ENCODE results near the gene ZCCHC14.

Gene ZCCHC14

GRCh38 chr16:87409153-87409552, 83.7 kb downstream of the ZCCHC14 start:
- Histone ChIP-seq H2BK12ac (ENCODE audit: low read length) (no peak overlapping the region), H3K9ac (ENCODE audit: low read length) (no peak overlapping the region), H3K36me3 (ENCODE audit: control insufficient read depth in 1 of 2, insufficient read depth in 2 of 2, low read length in 2 of 2) (peaks cover 55 to 68% of the 10 kb centered on the region in 2 experiments), H2BK120ac (ENCODE audit: insufficient read depth, low read length, poor library complexity) (no peak overlapping the region), H4K12ac (ENCODE audit: low read depth, low read length) (no peak overlapping the region), H3K79me1 (ENCODE audit: low read length) (no peaks in the 10 kb centered on the region), H3K23ac (ENCODE audit: low read length) (no peak overlapping the region), H2AFZ (ENCODE audit: insufficient read depth, low read length, poor library complexity) (no peak overlapping the region), H3K4me2 (ENCODE audit: low read length) (no peak overlapping the region), H3K4me1 (ENCODE audit: control insufficient read depth in 1 of 2, insufficient read depth in 2 of 2, low read length in 2 of 2) (no peaks in the 10 kb centered on the region), H2AK5ac (ENCODE audit: low read length) (no peak overlapping the region), H4K91ac (ENCODE audit: low read depth, low read length) (no peak overlapping the region), H3K4ac (ENCODE audit: low read depth, low read length) (no peak overlapping the region), H3K4me3 (ENCODE audit: low read depth, low read length) (no peak overlapping the region), H2BK5ac (ENCODE audit: low read depth, low read length, poor library complexity) (no peak overlapping the region), H3K14ac (ENCODE audit: low read length) (no peak overlapping the region), H3K79me2 (ENCODE audit: control insufficient read depth, insufficient read depth, low read length, poor library complexity) (no peaks in the 10 kb centered on the region), H3K18ac (ENCODE audit: low read length) (no peak overlapping the region), H3K27ac (ENCODE audit: low read depth, low read length) (no peak overlapping the region), H3K9me3 (ENCODE audit: insufficient read depth, low read depth, low read length) (no peaks in the 10 kb centered on the region), H4K8ac (ENCODE audit: low read depth, low read length) (no peak overlapping the region), H3K27me3 (ENCODE audit: insufficient read depth, low read length) (no peaks in the 10 kb centered on the region)
- WGBS (ENCODE audit: extremely low coverage, insufficient coverage, insufficient read length): no CpG with 5 or more reads among the region's 13 CpGs
- DNase-seq: no peak

GRCh38 chr16:87407511-87408112, 85.2 kb downstream of the ZCCHC14 start:
- Histone ChIP-seq H2AFZ (ENCODE audit: insufficient read depth, low read length, poor library complexity) (no peak overlapping the region), H3K79me2 (ENCODE audit: control insufficient read depth, insufficient read depth, low read length, poor library complexity) (no peaks in the 10 kb centered on the region), H3K9ac (ENCODE audit: low read length) (no peak overlapping the region), H3K27ac (ENCODE audit: low read depth, low read length) (no peak overlapping the region), H4K91ac (ENCODE audit: low read depth, low read length) (no peak overlapping the region), H2BK12ac (ENCODE audit: low read length) (no peak overlapping the region), H3K36me3 (ENCODE audit: control insufficient read depth in 1 of 2, insufficient read depth in 2 of 2, low read length in 2 of 2) (peaks cover 47 to 63% of the 10 kb centered on the region in 2 experiments), H2BK120ac (ENCODE audit: insufficient read depth, low read length, poor library complexity) (no peak overlapping the region), H4K8ac (ENCODE audit: low read depth, low read length) (no peak overlapping the region), H3K4me1 (ENCODE audit: control insufficient read depth in 1 of 2, insufficient read depth in 2 of 2, low read length in 2 of 2) (no peaks in the 10 kb centered on the region), H3K27me3 (ENCODE audit: insufficient read depth, low read length) (no peaks in the 10 kb centered on the region), H3K23ac (ENCODE audit: low read length) (no peak overlapping the region), H3K18ac (ENCODE audit: low read length) (no peak overlapping the region), H2BK5ac (ENCODE audit: low read depth, low read length, poor library complexity) (no peak overlapping the region), H3K4ac (ENCODE audit: low read depth, low read length) (no peak overlapping the region), H3K14ac (ENCODE audit: low read length) (no peak overlapping the region), H2AK5ac (ENCODE audit: low read length) (no peak overlapping the region), H3K79me1 (ENCODE audit: low read length) (no peaks in the 10 kb centered on the region), H4K12ac (ENCODE audit: low read depth, low read length) (no peak overlapping the region), H3K4me3 (ENCODE audit: low read depth, low read length) (no peak overlapping the region), H3K9me3 (ENCODE audit: insufficient read depth, low read depth, low read length) (no peaks in the 10 kb centered on the region), H3K4me2 (ENCODE audit: low read length) (no peak overlapping the region)
- WGBS (ENCODE audit: extremely low coverage, insufficient coverage, insufficient read length): no CpG with 5 or more reads among the region's 26 CpGs
- peak in 1 of 2 donors; percentile 43 for DNase-seq

GRCh38 chr16:87406495-87407088, 86.2 kb downstream of the ZCCHC14 start:
- H3K14ac ChIP-seq (ENCODE audit: low read length): no peak overlapping the region
- H3K4me2 ChIP-seq (ENCODE audit: low read length): no peak overlapping the region
- H3K4me1 ChIP-seq (ENCODE audit: control insufficient read depth in 1 of 2, insufficient read depth in 2 of 2, low read length in 2 of 2): no peaks in the 10 kb centered on the region
- peak; percentile 27 to 49 for DNase-seq
- no peak overlapping the region for H2BK5ac ChIP-seq (ENCODE audit: low read depth, low read length, poor library complexity)
- no CpG with 5 or more reads among the region's 14 CpGs for WGBS (ENCODE audit: extremely low coverage, insufficient coverage, insufficient read length)
- no peaks in the 10 kb centered on the region for H3K79me2 ChIP-seq (ENCODE audit: control insufficient read depth, insufficient read depth, low read length, poor library complexity)
- H4K8ac ChIP-seq (ENCODE audit: low read depth, low read length): no peak overlapping the region
- no peak overlapping the region for H4K12ac ChIP-seq (ENCODE audit: low read depth, low read length)
- no peak overlapping the region for H3K9ac ChIP-seq (ENCODE audit: low read length)
- no peak overlapping the region for H3K4me3 ChIP-seq (ENCODE audit: low read depth, low read length)
- H3K18ac ChIP-seq (ENCODE audit: low read length): no peak overlapping the region
- no peak overlapping the region for H3K23ac ChIP-seq (ENCODE audit: low read length)
- H2AK5ac ChIP-seq (ENCODE audit: low read length): no peak overlapping the region
- peaks cover 38 to 56% of the 10 kb centered on the region in 2 experiments for H3K36me3 ChIP-seq (ENCODE audit: control insufficient read depth in 1 of 2, insufficient read depth in 2 of 2, low read length in 2 of 2)
- no peak overlapping the region for H3K27ac ChIP-seq (ENCODE audit: low read depth, low read length)
- no peaks in the 10 kb centered on the region for H3K27me3 ChIP-seq (ENCODE audit: insufficient read depth, low read length)
- H3K4ac ChIP-seq (ENCODE audit: low read depth, low read length): no peak overlapping the region
- H3K9me3 ChIP-seq (ENCODE audit: insufficient read depth, low read depth, low read length): no peaks in the 10 kb centered on the region
- H2BK12ac ChIP-seq (ENCODE audit: low read length): no peak overlapping the region
- H2AFZ ChIP-seq (ENCODE audit: insufficient read depth, low read length, poor library complexity): no peak overlapping the region
- H2BK120ac ChIP-seq (ENCODE audit: insufficient read depth, low read length, poor library complexity): no peak overlapping the region
- H4K91ac ChIP-seq (ENCODE audit: low read depth, low read length): no peak overlapping the region
- no peaks in the 10 kb centered on the region for H3K79me1 ChIP-seq (ENCODE audit: low read length)

- Histone ChIP-seq H2BK12ac (ENCODE audit: low read length) (no peak overlapping the region), H4K91ac (ENCODE audit: low read depth, low read length) (no peak overlapping the region), H2BK120ac (ENCODE audit: insufficient read depth, low read length, poor library complexity) (no peak overlapping the region), H3K4me3 (ENCODE audit: low read depth, low read length) (no peak overlapping the region), H3K23ac (ENCODE audit: low read length) (no peak overlapping the region), H4K12ac (ENCODE audit: low read depth, low read length) (no peak overlapping the region), H3K18ac (ENCODE audit: low read length) (no peak overlapping the region), H3K36me3 (ENCODE audit: control insufficient read depth in 1 of 2, insufficient read depth in 2 of 2, low read length in 2 of 2) (peaks cover 35 to 50% of the 10 kb centered on the region in 2 experiments), H3K4ac (ENCODE audit: low read depth, low read length) (no peak overlapping the region), H3K79me2 (ENCODE audit: control insufficient read depth, insufficient read depth, low read length, poor library complexity) (no peaks in the 10 kb centered on the region), H4K8ac (ENCODE audit: low read depth, low read length) (no peak overlapping the region), H2AK5ac (ENCODE audit: low read length) (no peak overlapping the region), H2AFZ (ENCODE audit: insufficient read depth, low read length, poor library complexity) (no peak overlapping the region), H3K27me3 (ENCODE audit: insufficient read depth, low read length) (no peaks in the 10 kb centered on the region), H3K14ac (ENCODE audit: low read length) (no peak overlapping the region), H3K79me1 (ENCODE audit: low read length) (no peaks in the 10 kb centered on the region), H2BK5ac (ENCODE audit: low read depth, low read length, poor library complexity) (no peak overlapping the region), H3K4me2 (ENCODE audit: low read length) (no peak overlapping the region), H3K27ac (ENCODE audit: low read depth, low read length) (no peak overlapping the region), H3K9me3 (ENCODE audit: insufficient read depth, low read depth, low read length) (no peaks in the 10 kb centered on the region), H3K4me1 (ENCODE audit: control insufficient read depth in 1 of 2, insufficient read depth in 2 of 2, low read length in 2 of 2) (no peaks in the 10 kb centered on the region), H3K9ac (ENCODE audit: low read length) (no peak overlapping the region)
- peak; percentile 26 to 46 for DNase-seq
- no CpG with 5 or more reads among the region's 19 CpGs for WGBS (ENCODE audit: extremely low coverage, insufficient coverage, insufficient read length)
Observed at GRCh38 chr16:87404764-87405625, 87.8 kb downstream of the ZCCHC14 start.
